Measurements from ENCODE around the gene THADA.

THADA gene

DNA sequence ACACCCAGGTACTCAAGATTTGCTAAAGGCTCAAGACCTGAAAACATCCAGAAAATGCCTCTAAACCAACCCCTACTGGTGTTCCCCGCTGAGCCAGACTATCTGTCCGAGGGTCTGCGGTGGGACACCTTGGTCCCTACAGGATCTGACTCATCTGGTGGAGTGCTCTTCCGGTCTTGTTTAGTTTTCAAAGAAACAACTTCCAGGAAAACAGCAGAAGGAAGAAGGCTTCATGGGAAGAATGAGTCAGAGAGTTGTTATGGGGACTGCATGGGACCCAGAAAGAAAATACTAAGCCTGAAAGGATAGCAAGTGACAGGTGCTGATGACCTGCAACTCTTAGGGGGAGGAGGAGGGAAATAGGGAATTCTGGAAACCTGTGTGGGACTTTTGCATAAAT lies 410.7 kb downstream of the THADA start:
- Histone ChIP-seq H3K4me3 (ENCODE audit: low read length) (no peak overlapping the region), H3K4me2 (ENCODE audit: low read length) (no peak overlapping the region), H3K27me3 (ENCODE audit: control insufficient read depth, low read length) (no peaks in the 10 kb centered on the region), H3K9me3 (ENCODE audit: control insufficient read depth, insufficient read depth, low read length) (no peaks in the 10 kb centered on the region), H3K4me1 (ENCODE audit: control insufficient read depth, low read length) (peaks cover 6% of the 10 kb centered on the region; the same call in 1 of the 2 replicates), H3K79me2 (ENCODE audit: control insufficient read depth, low read length) (no peaks in the 10 kb centered on the region), H3F3A (ENCODE audit: control insufficient read depth, insufficient read depth) (no peaks in the 10 kb centered on the region), H3K36me3 (ENCODE audit: control insufficient read depth, low read length) (no peaks in the 10 kb centered on the region), H4K20me1 (ENCODE audit: control insufficient read depth, insufficient read depth, low read depth, low read length) (no peaks in the 10 kb centered on the region), H3K27ac (ENCODE audit: low read depth, low read length) (no peak overlapping the region), H3K9me2 (replicated peaks; ENCODE audit: control insufficient read depth, low read length) (no peaks in the 10 kb centered on the region)
- TF ChIP-seq, protein P1, sequence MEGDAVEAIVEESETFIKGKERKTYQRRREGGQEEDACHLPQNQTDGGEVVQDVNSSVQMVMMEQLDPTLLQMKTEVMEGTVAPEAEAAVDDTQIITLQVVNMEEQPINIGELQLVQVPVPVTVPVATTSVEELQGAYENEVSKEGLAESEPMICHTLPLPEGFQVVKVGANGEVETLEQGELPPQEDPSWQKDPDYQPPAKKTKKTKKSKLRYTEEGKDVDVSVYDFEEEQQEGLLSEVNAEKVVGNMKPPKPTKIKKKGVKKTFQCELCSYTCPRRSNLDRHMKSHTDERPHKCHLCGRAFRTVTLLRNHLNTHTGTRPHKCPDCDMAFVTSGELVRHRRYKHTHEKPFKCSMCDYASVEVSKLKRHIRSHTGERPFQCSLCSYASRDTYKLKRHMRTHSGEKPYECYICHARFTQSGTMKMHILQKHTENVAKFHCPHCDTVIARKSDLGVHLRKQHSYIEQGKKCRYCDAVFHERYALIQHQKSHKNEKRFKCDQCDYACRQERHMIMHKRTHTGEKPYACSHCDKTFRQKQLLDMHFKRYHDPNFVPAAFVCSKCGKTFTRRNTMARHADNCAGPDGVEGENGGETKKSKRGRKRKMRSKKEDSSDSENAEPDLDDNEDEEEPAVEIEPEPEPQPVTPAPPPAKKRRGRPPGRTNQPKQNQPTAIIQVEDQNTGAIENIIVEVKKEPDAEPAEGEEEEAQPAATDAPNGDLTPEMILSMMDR (IDR thresholded peaks at IDR 0.05; ENCODE audit: low read depth, low read length, poor library complexity, severe bottlenecking), result no peak
- no peak for TF ChIP-seq EZH2phosphoT487 (IDR thresholded peaks at IDR 0.05; ENCODE audit: borderline replicate concordance, low read length)

DNA sequence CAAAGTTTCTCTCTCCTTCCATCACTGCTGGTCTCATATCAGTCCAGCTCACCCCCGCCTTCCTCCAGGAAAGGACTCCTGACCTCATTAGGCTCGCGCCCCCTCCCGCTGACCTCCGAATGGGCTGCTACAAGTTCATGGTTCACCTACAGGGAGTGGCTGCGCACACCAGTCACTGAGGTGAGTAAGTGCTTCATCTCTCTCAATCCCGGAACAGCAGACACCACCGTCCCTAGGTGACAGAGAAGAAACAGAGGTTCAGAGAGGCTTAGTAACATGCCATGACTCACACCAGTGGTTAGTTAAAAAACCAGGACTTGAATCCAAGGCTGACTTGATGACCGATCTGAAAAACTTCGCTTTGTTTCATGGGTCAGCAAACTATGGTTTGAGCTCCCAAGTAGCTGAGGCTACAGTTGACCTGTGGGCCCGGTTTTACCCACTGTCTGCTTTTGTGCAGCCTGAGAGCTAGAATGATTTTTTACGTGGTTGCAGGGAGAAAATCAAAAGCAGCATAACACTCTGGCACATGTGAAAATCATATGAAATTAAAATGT lies 411.4 kb downstream of the THADA start:
- no peaks in the 10 kb centered on the region for H3F3A ChIP-seq (ENCODE audit: control insufficient read depth, insufficient read depth)
- no peak overlapping the region for H3K4me2 ChIP-seq (ENCODE audit: low read length)
- no peak overlapping the region for H3K4me3 ChIP-seq (ENCODE audit: low read length)

DNA sequence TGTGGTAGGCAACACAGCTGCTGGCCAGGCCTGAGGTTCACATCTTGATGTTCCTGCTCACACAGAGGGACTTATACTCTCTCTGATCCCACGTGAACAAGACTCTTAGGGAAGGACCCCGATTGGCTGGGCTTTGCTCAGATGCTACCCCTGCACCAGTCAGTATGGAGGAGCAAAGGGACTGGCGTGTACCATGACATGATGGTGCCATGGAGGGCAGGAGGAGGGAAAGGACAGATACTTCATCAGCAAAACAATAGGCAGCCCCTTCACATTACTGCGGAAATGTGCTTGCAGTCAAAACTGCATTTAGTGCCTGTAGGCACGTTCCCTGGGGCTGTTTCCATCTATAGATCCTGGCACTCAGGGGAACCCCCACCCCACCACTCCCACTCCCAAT lies 412.1 kb downstream of the THADA start:
- no peak overlapping the region for H3K4me2 ChIP-seq (ENCODE audit: low read length)
- peaks cover 6% of the 10 kb centered on the region; the same call in 1 of the 2 replicates for H3K4me1 ChIP-seq (ENCODE audit: control insufficient read depth, low read length)
- H3K27ac ChIP-seq (ENCODE audit: low read depth, low read length), result no peak overlapping the region

More for the DNA sequence above, 411.4 kb downstream of the THADA start:
- H3K79me2 ChIP-seq (ENCODE audit: control insufficient read depth, low read length), result no peaks in the 10 kb centered on the region
- no peak overlapping the region for H3K27ac ChIP-seq (ENCODE audit: low read depth, low read length)
- TF ChIP-seq, protein P1 (IDR thresholded peaks at IDR 0.05; ENCODE audit: low read depth, low read length, poor library complexity, severe bottlenecking), result no peak
- no peak for TF ChIP-seq EZH2phosphoT487 (IDR thresholded peaks at IDR 0.05; ENCODE audit: borderline replicate concordance, low read length)
- H3K27me3 ChIP-seq (ENCODE audit: control insufficient read depth, low read length), result no peaks in the 10 kb centered on the region
- no peaks in the 10 kb centered on the region for H4K20me1 ChIP-seq (ENCODE audit: control insufficient read depth, insufficient read depth, low read depth, low read length)
- H3K36me3 ChIP-seq (ENCODE audit: control insufficient read depth, low read length), result no peaks in the 10 kb centered on the region
- H3K9me3 ChIP-seq (ENCODE audit: control insufficient read depth, insufficient read depth, low read length), result no peaks in the 10 kb centered on the region
- peaks cover 6% of the 10 kb centered on the region; the same call in 1 of the 2 replicates for H3K4me1 ChIP-seq (ENCODE audit: control insufficient read depth, low read length)
- H3K9me2 ChIP-seq (replicated peaks; ENCODE audit: control insufficient read depth, low read length), result no peaks in the 10 kb centered on the region

DNA sequence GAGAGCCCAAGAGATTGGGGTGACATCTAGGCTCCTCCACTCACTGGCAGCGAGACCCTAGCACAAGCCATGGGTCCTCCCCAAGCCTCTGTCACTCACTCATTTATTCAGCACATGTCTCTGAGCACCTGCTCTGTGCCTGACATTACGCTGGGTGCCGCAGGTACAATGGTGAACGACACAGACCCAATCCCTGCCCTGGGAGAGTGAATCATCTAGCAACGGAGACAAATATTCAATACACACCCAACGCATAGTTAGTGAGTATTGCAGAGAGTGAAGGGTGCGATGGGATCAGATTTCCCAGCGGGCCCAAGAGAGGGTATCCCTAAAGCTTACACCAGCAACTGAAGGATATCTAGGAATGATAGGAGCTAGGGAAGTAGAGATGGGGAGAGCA lies 414.9 kb downstream of the THADA start:
- Histone ChIP-seq H3K9me2 (replicated peaks; ENCODE audit: control insufficient read depth, low read length) (no peaks in the 10 kb centered on the region), H3K9me3 (ENCODE audit: control insufficient read depth, insufficient read depth, low read length) (no peaks in the 10 kb centered on the region), H3K27me3 (ENCODE audit: control insufficient read depth, low read length) (no peaks in the 10 kb centered on the region), H3K36me3 (ENCODE audit: control insufficient read depth, low read length) (no peaks in the 10 kb centered on the region), H3F3A (ENCODE audit: control insufficient read depth, insufficient read depth) (no peaks in the 10 kb centered on the region), H3K27ac (ENCODE audit: low read depth, low read length) (no peak overlapping the region), H3K4me2 (ENCODE audit: low read length) (no peak overlapping the region), H4K20me1 (ENCODE audit: control insufficient read depth, insufficient read depth, low read depth, low read length) (no peaks in the 10 kb centered on the region), H3K4me1 (ENCODE audit: control insufficient read depth, low read length) (peaks cover 17% of the 10 kb centered on the region), H3K79me2 (ENCODE audit: control insufficient read depth, low read length) (no peaks in the 10 kb centered on the region), H3K4me3 (ENCODE audit: low read length) (no peak overlapping the region)
- TF ChIP-seq, protein P1 (IDR thresholded peaks at IDR 0.05; ENCODE audit: low read depth, low read length, poor library complexity, severe bottlenecking), result no peak
- TF ChIP-seq EZH2phosphoT487 (IDR thresholded peaks at IDR 0.05; ENCODE audit: borderline replicate concordance, low read length), result no peak

More for the DNA sequence above, 412.1 kb downstream of the THADA start:
- Histone ChIP-seq H3K79me2 (ENCODE audit: control insufficient read depth, low read length) (no peaks in the 10 kb centered on the region), H3K9me2 (replicated peaks; ENCODE audit: control insufficient read depth, low read length) (no peaks in the 10 kb centered on the region), H3F3A (ENCODE audit: control insufficient read depth, insufficient read depth) (no peaks in the 10 kb centered on the region), H3K9me3 (ENCODE audit: control insufficient read depth, insufficient read depth, low read length) (no peaks in the 10 kb centered on the region), H3K27me3 (ENCODE audit: control insufficient read depth, low read length) (no peaks in the 10 kb centered on the region), H3K4me3 (ENCODE audit: low read length) (no peak overlapping the region), H3K36me3 (ENCODE audit: control insufficient read depth, low read length) (no peaks in the 10 kb centered on the region), H4K20me1 (ENCODE audit: control insufficient read depth, insufficient read depth, low read depth, low read length) (no peaks in the 10 kb centered on the region)
- no peak for TF ChIP-seq EZH2phosphoT487 (IDR thresholded peaks at IDR 0.05; ENCODE audit: borderline replicate concordance, low read length)

Measured in DOHH2 (cell line).